GM13977 (cell line): ENCODE results near the gene RFX1.

Source experiments
- DNase-seq: peaks from one replicate; pipeline ENCODE4 v3.0.0; 2012; ENCODE audit warnings: low spot score
- CTCF ChIP-seq: IDR thresholded peaks from 2 replicates; pipeline ENCODE4 v1.5.1; 2012; ENCODE audit warnings: mild to moderate bottlenecking, control low read depth; ENCODE audit not compliant: insufficient read depth; ENCODE audit errors: extremely low read depth, missing control alignments
- in situ Hi-C: fragments of 300-500 bp; cut with MboI; formaldehyde crosslinking; loops from one replicate; pipeline ENCODE4 v1.12.0; 2022; ENCODE audit warnings: low sequenced_read_pairs, low pct_unique_long_range_greater_than_20kb, mixed read lengths, inconsistent platforms; ENCODE audit not compliant: unreplicated experiment

The RFX1 gene

GRCh38 chr19:13917888-13918406, 88.2 kb downstream of the RFX1 start:
- no peak for DNase-seq
- no peak for TF ChIP-seq CTCF
- in situ Hi-C loops: no loop called here

- no peak for TF ChIP-seq CTCF
- in situ Hi-C loops: no loop called here
- no peak for DNase-seq
Observed at GRCh38 chr19:13914777-13915176, 91.3 kb downstream of the RFX1 start.

- in situ Hi-C loops: no loop called here
- DNase-seq: no peak
- TF ChIP-seq CTCF: no peak
Observed at GRCh38 chr19:13913352-13913751, 92.8 kb downstream of the RFX1 start.
